GM19438 (cell line): Measurements from ENCODE around the gene TARBP1.
"Not testable (repeated sequence)": the region's sequence is repeated elsewhere in the genome, so short reads cannot be mapped to it uniquely, and the experiment has no call there.

Experiments
- ATAC-seq: cut with Tn5 transposase; IDR thresholded peaks from one replicate; pipeline ENCODE4 v1.9.1; 2021; ENCODE audit warnings: low read depth; ENCODE audit not compliant: unreplicated experiment

TARBP1 gene

GRCh38 chr1:234397732-234398131, 81.2 kb downstream of the TARBP1 start:
- ATAC-seq = no peak

- ATAC-seq = no peak
Observed at GRCh38 chr1:234396871-234397270, 82.1 kb downstream of the TARBP1 start.

- ATAC-seq = no peak
Observed at GRCh38 chr1:234396092-234396491, 82.9 kb downstream of the TARBP1 start.

GRCh38 chr1:234395297-234395696, 83.7 kb downstream of the TARBP1 start:
- no peak for ATAC-seq

GRCh38 chr1:234393190-234393589, 85.8 kb downstream of the TARBP1 start:
- no peak for ATAC-seq

GRCh38 chr1:234388094-234388493, 90.9 kb downstream of the TARBP1 start:
- no peak for ATAC-seq

- no peak for ATAC-seq
Observed at GRCh38 chr1:234386122-234386521, 92.9 kb downstream of the TARBP1 start.

GRCh38 chr1:234381699-234382555, 97.1 kb downstream of the TARBP1 start:
- no peak for ATAC-seq

- not testable (repeated sequence) for ATAC-seq
Observed at GRCh38 chr1:234379591-234380109, 99.3 kb downstream of the TARBP1 start.

GRCh38 chr1:234375672-234376071, 103.3 kb downstream of the TARBP1 start:
- no peak for ATAC-seq

GRCh38 chr1:234373959-234374254, 105.1 kb downstream of the TARBP1 start:
- peak; percentile 24 for ATAC-seq

- ATAC-seq = peak; percentile 95
Observed at GRCh38 chr1:234373064-234373958, 105.7 kb downstream of the TARBP1 start, which contains the start of gene COA6. TSS of gene COA6 (plus strand) at chr1:234373456. CDS start at chr1:234373467, 11 bp downstream.

GRCh38 chr1:234372011-234372757, 106.8 kb downstream of the TARBP1 start:
- ATAC-seq = no peak

GRCh38 chr1:234371414-234371813, 107.6 kb downstream of the TARBP1 start:
- no peak for ATAC-seq

- no peak for ATAC-seq
Observed at GRCh38 chr1:234369784-234370183, 109.2 kb downstream of the TARBP1 start.

- no peak for ATAC-seq
Observed at GRCh38 chr1:234369033-234369430, 109.9 kb downstream of the TARBP1 start.

GRCh38 chr1:234368320-234369032, 110.5 kb downstream of the TARBP1 start:
- ATAC-seq = no peak

- ATAC-seq = no peak
Observed at GRCh38 chr1:234362558-234362957, 116.4 kb downstream of the TARBP1 start.

GRCh38 chr1:234361102-234361603, 117.8 kb downstream of the TARBP1 start:
- ATAC-seq = no peak

- ATAC-seq = no peak
Observed at GRCh38 chr1:234357831-234358230, 121.1 kb downstream of the TARBP1 start.
